Measurements from ENCODE around the gene ARL2. TPM values are rescaled to one million over a fixed set of nuclear protein-coding genes. Genes with fewer than 3 reads are reported as not detected.

ARL2 gene
- total RNA-seq, 1 donor from 2014 or later, result 47.6 TPM

- no peaks in the 10 kb centered on the region for H3K79me2 ChIP-seq (ENCODE audit: insufficient read depth, low read length)
- DNase-seq (ENCODE audit: low read depth), result no peak
- H3K4me1 ChIP-seq (ENCODE audit: insufficient read depth, low read length), result peaks cover 16% of the 10 kb centered on the region
- H3K36me3 ChIP-seq (ENCODE audit: insufficient read depth, low read length), result no peaks in the 10 kb centered on the region
- Mint-ChIP-seq H3K27ac (ENCODE audit: unreplicated experiment) (no peak overlapping the region), H3K4me3 (ENCODE audit: unreplicated experiment) (no peak overlapping the region), H3K36me3 (ENCODE audit: low read depth, unreplicated experiment) (no peaks in the 10 kb centered on the region), H3K9me3 (ENCODE audit: unreplicated experiment) (no peaks in the 10 kb centered on the region), H3K27me3 (ENCODE audit: low read depth, unreplicated experiment) (peaks cover 7% of the 10 kb centered on the region), H3K4me1 (ENCODE audit: low read depth, unreplicated experiment) (peaks cover 16% of the 10 kb centered on the region)
- no peaks in the 10 kb centered on the region for H4K20me1 ChIP-seq (ENCODE audit: insufficient read depth, low read length)
- FAIRE-seq, result no peak
- no peak overlapping the region for H2AFZ ChIP-seq (ENCODE audit: low read depth, low read length)
- TF ChIP-seq EZH2 (IDR thresholded peaks at IDR 0.05; ENCODE audit: insufficient read depth, low read length), result no peak
- TF ChIP-seq, protein P1, sequence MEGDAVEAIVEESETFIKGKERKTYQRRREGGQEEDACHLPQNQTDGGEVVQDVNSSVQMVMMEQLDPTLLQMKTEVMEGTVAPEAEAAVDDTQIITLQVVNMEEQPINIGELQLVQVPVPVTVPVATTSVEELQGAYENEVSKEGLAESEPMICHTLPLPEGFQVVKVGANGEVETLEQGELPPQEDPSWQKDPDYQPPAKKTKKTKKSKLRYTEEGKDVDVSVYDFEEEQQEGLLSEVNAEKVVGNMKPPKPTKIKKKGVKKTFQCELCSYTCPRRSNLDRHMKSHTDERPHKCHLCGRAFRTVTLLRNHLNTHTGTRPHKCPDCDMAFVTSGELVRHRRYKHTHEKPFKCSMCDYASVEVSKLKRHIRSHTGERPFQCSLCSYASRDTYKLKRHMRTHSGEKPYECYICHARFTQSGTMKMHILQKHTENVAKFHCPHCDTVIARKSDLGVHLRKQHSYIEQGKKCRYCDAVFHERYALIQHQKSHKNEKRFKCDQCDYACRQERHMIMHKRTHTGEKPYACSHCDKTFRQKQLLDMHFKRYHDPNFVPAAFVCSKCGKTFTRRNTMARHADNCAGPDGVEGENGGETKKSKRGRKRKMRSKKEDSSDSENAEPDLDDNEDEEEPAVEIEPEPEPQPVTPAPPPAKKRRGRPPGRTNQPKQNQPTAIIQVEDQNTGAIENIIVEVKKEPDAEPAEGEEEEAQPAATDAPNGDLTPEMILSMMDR (IDR thresholded peaks at IDR 0.05; ENCODE audit: insufficient read depth, low read depth, low read length), result no peak
- no peaks in the 10 kb centered on the region for H3K9me3 ChIP-seq (ENCODE audit: insufficient read depth, low read depth, low read length)
- no peak overlapping the region for H3K27ac ChIP-seq (ENCODE audit: low read depth, low read length)
- no peaks in the 10 kb centered on the region for H3K27me3 ChIP-seq (ENCODE audit: insufficient read depth, low read length)
- no peak overlapping the region for H3K4me3 ChIP-seq (ENCODE audit: insufficient read depth, low read depth, low read length)
- no peak overlapping the region for H3K9ac ChIP-seq (ENCODE audit: low read length)
- no peak overlapping the region for H3K4me2 ChIP-seq (ENCODE audit: low read length)
Observed at GRCh38 chr11:65008873-65009272, 5.1 kb upstream of the ARL2 start.

- Histone ChIP-seq H3K27ac (ENCODE audit: low read depth, low read length) (peak overlapping the region; percentile 98), H3K4me2 (ENCODE audit: low read length) (peak overlapping the region; percentile 98), H3K4me1 (ENCODE audit: insufficient read depth, low read length) (peaks cover 10% of the 10 kb centered on the region), H3K9ac (ENCODE audit: low read length) (peak overlapping the region; percentile 96), H4K20me1 (ENCODE audit: insufficient read depth, low read length) (no peaks in the 10 kb centered on the region), H3K9me3 (ENCODE audit: insufficient read depth, low read depth, low read length) (no peaks in the 10 kb centered on the region), H3K27me3 (ENCODE audit: insufficient read depth, low read length) (no peaks in the 10 kb centered on the region), H2AFZ (ENCODE audit: low read depth, low read length) (peak overlapping the region; percentile 94), H3K4me3 (ENCODE audit: insufficient read depth, low read depth, low read length) (peak overlapping the region; percentile 80), H3K79me2 (ENCODE audit: insufficient read depth, low read length) (peaks cover 19% of the 10 kb centered on the region), H3K36me3 (ENCODE audit: insufficient read depth, low read length) (no peaks in the 10 kb centered on the region)
- peak overlapping the region; percentile 87 for H3K4me3 Mint-ChIP-seq (ENCODE audit: unreplicated experiment)
- FAIRE-seq, result no peak
- DNase-seq (ENCODE audit: low read depth), result peak; percentile 67
- no peak for TF ChIP-seq EZH2 (IDR thresholded peaks at IDR 0.05; ENCODE audit: insufficient read depth, low read length)
- TF ChIP-seq, protein P1 (IDR thresholded peaks at IDR 0.05; ENCODE audit: insufficient read depth, low read depth, low read length), result peak; percentile 47
- no peaks in the 10 kb centered on the region for H3K27me3 Mint-ChIP-seq (ENCODE audit: low read depth, unreplicated experiment)
- H3K4me1 Mint-ChIP-seq (ENCODE audit: low read depth, unreplicated experiment), result peaks cover 6% of the 10 kb centered on the region
- peaks cover 5% of the 10 kb centered on the region for H3K36me3 Mint-ChIP-seq (ENCODE audit: low read depth, unreplicated experiment)
- peak overlapping the region; percentile 84 for H3K27ac Mint-ChIP-seq (ENCODE audit: unreplicated experiment)
- H3K9me3 Mint-ChIP-seq (ENCODE audit: unreplicated experiment), result no peaks in the 10 kb centered on the region
Observed at GRCh38 chr11:65013130-65013887, 651 bp upstream of the ARL2 start.

GRCh38 chr11:65014726-65015227 lies 817 bp downstream of the ARL2 start:
- no peaks in the 10 kb centered on the region for H3K9me3 ChIP-seq (ENCODE audit: insufficient read depth, low read depth, low read length)
- peaks cover 7% of the 10 kb centered on the region for H3K36me3 Mint-ChIP-seq (ENCODE audit: low read depth, unreplicated experiment)
- no peaks in the 10 kb centered on the region for H3K27me3 ChIP-seq (ENCODE audit: insufficient read depth, low read length)
- H3K27me3 Mint-ChIP-seq (ENCODE audit: low read depth, unreplicated experiment), result no peaks in the 10 kb centered on the region
- DNase-seq (ENCODE audit: low read depth) (no peak), FAIRE-seq (no peak)
- H3K9ac ChIP-seq (ENCODE audit: low read length), result peak overlapping the region; percentile 96
- H3K4me1 ChIP-seq (ENCODE audit: insufficient read depth, low read length), result peaks cover 10% of the 10 kb centered on the region
- peak overlapping the region; percentile 98 for H3K4me2 ChIP-seq (ENCODE audit: low read length)
- peak overlapping the region; percentile 94 for H2AFZ ChIP-seq (ENCODE audit: low read depth, low read length)
- H4K20me1 ChIP-seq (ENCODE audit: insufficient read depth, low read length), result no peaks in the 10 kb centered on the region
- peak overlapping the region; percentile 80 for H3K27ac Mint-ChIP-seq (ENCODE audit: unreplicated experiment)
- TF ChIP-seq, protein P1 (IDR thresholded peaks at IDR 0.05; ENCODE audit: insufficient read depth, low read depth, low read length), result no peak
- TF ChIP-seq EZH2 (IDR thresholded peaks at IDR 0.05; ENCODE audit: insufficient read depth, low read length), result no peak
- H3K27ac ChIP-seq (ENCODE audit: low read depth, low read length), result peak overlapping the region; percentile 98
- H3K9me3 Mint-ChIP-seq (ENCODE audit: unreplicated experiment), result no peaks in the 10 kb centered on the region
- H3K4me3 ChIP-seq (ENCODE audit: insufficient read depth, low read depth, low read length), result peak overlapping the region; percentile 80
- H3K36me3 ChIP-seq (ENCODE audit: insufficient read depth, low read length), result no peaks in the 10 kb centered on the region
- peak overlapping the region; percentile 84 for H3K4me3 Mint-ChIP-seq (ENCODE audit: unreplicated experiment)
- H3K4me1 Mint-ChIP-seq (ENCODE audit: low read depth, unreplicated experiment), result peaks cover 6% of the 10 kb centered on the region
- peaks cover 19% of the 10 kb centered on the region for H3K79me2 ChIP-seq (ENCODE audit: insufficient read depth, low read length)

All from astrocyte (in vitro differentiated cells and primary cell).